Activated T-cell treated with anti-CD3 and anti-CD28 coated beads, Interleukin-2, amount 50 U/mL, for 4 hours (primary cell): ENCODE results near the gene SLC22A4. TPM values are rescaled to one million over a fixed set of nuclear protein-coding genes. Genes with fewer than 3 reads are reported as not detected.
A peak's percentile ranks its signal among the peaks of the same experiment; 100 is the strongest.

Experiments used
- ATAC-seq, 2 donors: fragments of 200-7000 bp; cut with Tn5 transposase; one replicate each; pipeline ENCODE4 v1.10.0; 2021
- DNase-seq: peaks from one replicate; pipeline ENCODE4 v3.0.0-alpha.2; 2020
- H3K27me3 Mint-ChIP-seq: one replicate; pipeline ENCODE4 v1.8.0; 2021; ENCODE audit warnings: low read depth, mixed read lengths
- H3K36me3 Mint-ChIP-seq: one replicate; pipeline ENCODE4 v1.8.0; 2022; ENCODE audit warnings: mixed read lengths; ENCODE audit not compliant: insufficient read depth
- H3K4me1 Mint-ChIP-seq: one replicate; pipeline ENCODE4 v1.8.0; 2021; ENCODE audit warnings: low read depth, mixed read lengths
- H3K4me3 Mint-ChIP-seq: one replicate; pipeline ENCODE4 v1.8.0; 2021; ENCODE audit warnings: mild to moderate bottlenecking, moderate library complexity, mixed read lengths
- H3K9me3 Mint-ChIP-seq: one replicate; pipeline ENCODE4 v1.8.0; 2021; ENCODE audit warnings: mixed read lengths
- total RNA-seq, 3 donors: library from RNA; stranded (reverse); gene quantifications; one replicate each; pipeline ENCODE4 v1.2.1, GENCODE V29; 2021

SLC22A4 gene
- total RNA-seq, 3 donors from 2014 or later = 1.4 to 2.8 (median 1.8) TPM

DNA sequence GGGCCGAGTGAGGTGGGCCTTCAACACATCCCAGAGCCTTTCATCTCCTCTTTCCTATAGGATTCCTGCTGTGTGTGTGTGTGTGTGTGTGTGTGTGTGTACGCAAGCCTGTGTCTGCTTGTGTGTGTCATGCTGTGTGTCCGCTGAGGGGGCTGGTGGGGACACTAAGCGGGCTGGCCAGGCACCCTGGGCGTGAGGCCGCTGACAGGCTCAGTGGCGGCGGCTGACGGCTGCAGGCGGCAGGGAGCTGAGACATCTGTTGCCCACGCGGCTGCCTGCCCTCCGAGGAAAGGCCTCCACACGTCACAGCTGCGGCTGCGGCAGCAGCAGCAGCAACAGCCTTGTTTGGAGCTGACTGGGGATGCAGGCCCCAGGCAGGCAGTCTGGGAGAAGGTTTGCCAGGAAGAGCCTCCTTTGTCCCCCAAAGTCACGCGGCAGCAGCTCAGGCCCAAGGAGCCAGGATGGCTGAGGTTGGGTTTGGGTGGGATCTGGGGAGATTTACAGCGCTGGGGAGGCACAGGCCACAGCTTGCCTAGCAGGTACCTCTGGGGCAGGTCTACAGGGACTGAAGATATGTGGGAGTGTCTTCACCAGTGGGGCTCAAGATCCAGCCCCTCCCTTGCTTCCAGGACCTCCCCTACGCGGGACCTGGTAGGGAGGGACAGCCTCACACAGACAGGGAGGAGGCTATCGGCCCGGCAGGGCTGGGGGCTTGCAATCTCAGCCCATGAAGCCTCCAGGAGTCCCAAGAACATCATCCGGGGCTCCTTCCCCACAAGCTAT is 34.9 kb upstream of the SLC22A4 start:
- H3K4me3 Mint-ChIP-seq = no peak overlapping the region
- no peaks in the 10 kb centered on the region for H3K9me3 Mint-ChIP-seq
- ATAC-seq (no peak), DNase-seq (no peak)
- H3K27me3 Mint-ChIP-seq = peaks cover 17% of the 10 kb centered on the region
- H3K4me1 Mint-ChIP-seq = peaks cover 12% of the 10 kb centered on the region
- no peaks in the 10 kb centered on the region for H3K36me3 Mint-ChIP-seq

GRCh38 chr5:132260051-132260450 is 34.1 kb upstream of the SLC22A4 start:
- ATAC-seq = no peak
- Mint-ChIP-seq H3K4me3 (no peak overlapping the region), H3K36me3 (no peaks in the 10 kb centered on the region), H3K4me1 (peaks cover 14% of the 10 kb centered on the region), H3K9me3 (no peaks in the 10 kb centered on the region), H3K27me3 (peaks cover 17% of the 10 kb centered on the region)
- no peak for DNase-seq

DNA sequence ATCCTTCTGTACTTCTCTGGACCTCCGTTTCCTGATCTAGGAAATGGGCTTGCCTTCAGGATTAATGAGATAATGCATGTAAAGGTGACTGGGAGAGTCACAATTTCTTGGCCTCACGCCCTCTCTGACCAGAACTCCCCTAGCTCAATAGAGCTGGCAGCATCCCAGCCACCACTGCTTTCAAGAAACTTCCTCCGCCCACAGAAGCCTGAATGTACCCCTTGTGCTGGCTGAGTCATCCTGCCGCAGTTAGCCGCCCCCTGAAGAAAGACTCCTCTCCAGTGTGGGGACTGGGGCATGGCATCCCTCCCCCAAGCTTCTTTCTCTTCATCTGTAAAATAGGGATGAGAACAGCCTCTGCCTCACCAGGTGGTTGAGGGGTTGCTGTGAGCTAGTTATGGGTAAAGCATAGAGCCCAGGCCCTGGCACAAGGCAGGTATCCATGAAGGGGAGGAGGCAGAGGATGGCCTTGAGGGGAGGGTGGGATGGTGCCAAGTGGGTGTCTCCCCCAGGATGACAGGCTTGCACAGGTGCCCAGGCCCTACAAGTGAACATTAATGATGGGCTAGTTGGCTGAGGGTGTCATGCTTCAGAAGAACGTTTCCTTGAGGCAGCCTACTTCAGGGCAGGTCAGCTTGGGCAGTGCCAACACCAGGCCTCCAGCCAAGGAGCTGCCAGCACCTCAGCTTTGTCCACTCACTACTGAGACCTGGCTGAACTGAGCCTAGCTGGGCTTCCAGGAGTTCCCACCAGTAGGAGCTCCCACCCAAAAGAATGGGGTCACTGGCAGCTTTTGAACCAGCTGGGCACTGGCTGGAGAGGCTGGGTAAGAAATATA is 33.3 kb upstream of the SLC22A4 start:
- Mint-ChIP-seq H3K9me3 (no peaks in the 10 kb centered on the region), H3K27me3 (peaks cover 13% of the 10 kb centered on the region), H3K4me1 (peaks cover 14% of the 10 kb centered on the region), H3K4me3 (no peak overlapping the region), H3K36me3 (no peaks in the 10 kb centered on the region)
- ATAC-seq (peak; percentile 60 to 67), DNase-seq (peak; percentile 33)

GRCh38 chr5:132261881-132262845 is 32.0 kb upstream of the SLC22A4 start:
- H3K9me3 Mint-ChIP-seq = no peaks in the 10 kb centered on the region
- no peaks in the 10 kb centered on the region for H3K36me3 Mint-ChIP-seq
- DNase-seq = no peak
- no peak overlapping the region for H3K4me3 Mint-ChIP-seq
- no peak for ATAC-seq
- peaks cover 5% of the 10 kb centered on the region for H3K27me3 Mint-ChIP-seq
- H3K4me1 Mint-ChIP-seq = peaks cover 14% of the 10 kb centered on the region

- peaks cover 14% of the 10 kb centered on the region for H3K4me1 Mint-ChIP-seq
- ATAC-seq (no peak), DNase-seq (no peak)
- peaks cover 4% of the 10 kb centered on the region for H3K27me3 Mint-ChIP-seq
- no peak overlapping the region for H3K4me3 Mint-ChIP-seq
- no peaks in the 10 kb centered on the region for H3K36me3 Mint-ChIP-seq
- H3K9me3 Mint-ChIP-seq = no peaks in the 10 kb centered on the region
These were observed 31.2 kb upstream of the SLC22A4 start for GRCh38 chr5:132262882-132263547.

DNA sequence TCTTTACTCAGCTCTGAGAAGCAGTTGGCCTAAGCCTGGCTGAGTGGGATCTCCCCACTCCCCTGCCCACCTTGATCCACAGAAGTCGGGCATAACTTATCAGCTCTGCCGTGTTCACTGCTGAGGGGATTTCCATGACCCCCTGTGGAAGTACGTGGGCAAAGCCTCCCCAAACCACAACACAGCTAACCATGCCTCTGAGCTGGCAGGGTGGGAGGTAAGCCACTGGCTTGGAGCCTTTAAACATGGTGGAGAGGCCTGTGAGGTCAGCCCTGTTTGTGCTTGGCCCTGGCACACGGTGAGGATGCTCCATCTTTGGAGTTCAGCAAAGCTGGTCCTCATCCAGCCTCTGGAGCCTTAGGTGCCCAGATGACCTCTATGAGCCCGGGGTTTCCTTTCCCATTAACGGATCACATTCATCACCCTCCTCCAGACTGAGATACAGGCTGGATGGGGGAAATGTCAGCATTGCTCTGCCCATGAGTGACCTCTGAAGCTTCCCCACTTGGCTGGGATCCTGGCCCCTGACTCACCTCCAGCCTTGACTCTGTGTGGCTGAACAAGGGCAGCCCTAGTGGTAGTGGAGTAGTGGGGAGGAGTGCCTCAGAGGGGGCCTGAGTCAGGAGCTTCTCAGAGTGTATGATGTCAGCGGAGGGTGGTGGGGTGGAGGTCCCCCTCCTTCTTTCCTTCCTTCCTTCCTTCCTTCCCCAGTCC is 30.5 kb upstream of the SLC22A4 start:
- no peaks in the 10 kb centered on the region for H3K36me3 Mint-ChIP-seq
- DNase-seq = no peak
- ATAC-seq = peak; percentile 56 to 66
- no peaks in the 10 kb centered on the region for H3K27me3 Mint-ChIP-seq
- H3K9me3 Mint-ChIP-seq = no peaks in the 10 kb centered on the region
- peaks cover 14% of the 10 kb centered on the region for H3K4me1 Mint-ChIP-seq
- no peak overlapping the region for H3K4me3 Mint-ChIP-seq

- Mint-ChIP-seq H3K36me3 (no peaks in the 10 kb centered on the region), H3K27me3 (no peaks in the 10 kb centered on the region), H3K4me3 (no peak overlapping the region), H3K9me3 (no peaks in the 10 kb centered on the region), H3K4me1 (peaks cover 14% of the 10 kb centered on the region)
- DNase-seq (no peak), ATAC-seq (no peak)
These were observed 29.5 kb upstream of the SLC22A4 start for GRCh38 chr5:132264546-132265335.

DNA sequence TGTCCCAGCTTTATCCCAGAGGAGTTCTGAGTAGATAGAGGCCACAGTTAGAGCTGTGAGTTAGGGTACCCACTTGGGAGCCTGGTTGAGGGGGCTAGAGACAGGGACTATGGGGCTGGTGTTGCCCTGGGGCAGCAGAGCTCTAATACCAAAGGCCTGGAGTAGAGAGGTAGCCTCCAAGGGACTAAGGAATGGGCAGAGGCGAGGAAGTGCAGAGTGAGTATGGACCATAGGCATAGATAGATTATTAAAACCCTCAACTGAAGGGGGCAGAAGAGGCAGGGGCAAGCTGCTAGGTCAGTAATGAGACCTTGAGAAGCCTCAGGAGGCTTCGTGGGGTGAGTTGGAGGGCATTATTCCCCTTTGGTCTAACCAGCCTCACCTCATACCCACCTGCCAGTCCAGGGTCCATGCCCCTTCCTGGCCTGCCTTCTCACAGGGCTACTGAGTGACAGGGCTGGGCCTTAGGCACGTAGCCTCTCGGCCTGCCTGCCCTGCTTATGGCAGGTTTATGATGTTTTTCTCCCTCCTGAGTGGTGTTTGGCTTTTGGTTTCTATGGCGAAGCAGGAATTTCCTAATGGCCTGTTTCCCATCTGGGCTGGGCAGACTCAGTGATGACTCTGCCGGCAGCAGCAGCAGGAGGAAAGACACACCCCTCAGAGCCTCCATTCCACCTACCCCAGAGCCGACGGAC is 28.7 kb upstream of the SLC22A4 start:
- no peaks in the 10 kb centered on the region for H3K9me3 Mint-ChIP-seq
- ATAC-seq (no peak), DNase-seq (no peak)
- H3K4me1 Mint-ChIP-seq = peaks cover 10% of the 10 kb centered on the region
- H3K4me3 Mint-ChIP-seq = no peak overlapping the region
- no peaks in the 10 kb centered on the region for H3K27me3 Mint-ChIP-seq
- H3K36me3 Mint-ChIP-seq = no peaks in the 10 kb centered on the region

DNA sequence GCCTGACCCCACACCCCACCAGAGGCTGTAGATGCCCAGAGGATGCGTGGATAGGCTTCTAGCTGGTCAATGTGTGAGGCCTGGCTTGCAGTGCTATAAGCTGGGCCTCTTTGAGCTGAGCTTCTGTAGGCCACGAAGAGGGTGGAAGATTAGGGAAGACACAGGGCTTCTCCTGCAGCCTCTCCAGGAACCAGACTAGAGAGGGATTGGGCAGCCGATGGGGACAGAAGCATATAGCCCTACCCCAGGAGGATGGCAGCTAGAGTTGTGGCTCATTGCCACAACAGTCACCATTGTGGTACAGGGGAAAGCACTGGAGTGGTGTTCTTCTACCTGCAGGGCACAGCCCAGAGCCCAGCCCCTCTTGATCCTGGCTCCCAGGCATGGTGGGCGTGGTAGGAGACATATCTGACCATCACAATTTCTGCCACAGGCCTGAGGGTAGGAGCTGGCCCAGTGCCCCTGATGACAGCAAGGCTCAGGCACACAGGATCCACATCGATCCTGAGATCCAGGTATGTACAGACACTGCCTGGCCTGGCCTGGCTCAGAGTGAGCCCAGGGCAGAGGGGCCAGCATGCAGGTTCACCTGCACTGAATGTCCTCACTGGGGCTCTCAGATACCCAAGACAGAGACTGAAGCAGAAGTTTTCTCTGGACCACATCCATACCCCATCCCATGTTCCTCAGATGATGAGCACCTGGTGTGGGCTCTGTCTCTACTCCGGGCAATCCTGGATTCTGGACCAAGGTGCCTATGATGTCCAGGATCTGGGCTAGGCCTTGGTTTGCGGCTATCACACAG is 28.0 kb upstream of the SLC22A4 start:
- ATAC-seq (no peak), DNase-seq (no peak)
- H3K4me3 Mint-ChIP-seq = no peak overlapping the region
- no peaks in the 10 kb centered on the region for H3K9me3 Mint-ChIP-seq
- H3K27me3 Mint-ChIP-seq = no peaks in the 10 kb centered on the region
- H3K36me3 Mint-ChIP-seq = no peaks in the 10 kb centered on the region
- peaks cover 5% of the 10 kb centered on the region for H3K4me1 Mint-ChIP-seq

GRCh38 chr5:132266836-132267160 is 27.4 kb upstream of the SLC22A4 start:
- Mint-ChIP-seq H3K27me3 (peaks cover 2% of the 10 kb centered on the region), H3K4me1 (peaks cover 8% of the 10 kb centered on the region), H3K36me3 (no peaks in the 10 kb centered on the region), H3K4me3 (no peak overlapping the region), H3K9me3 (no peaks in the 10 kb centered on the region)
- ATAC-seq (no peak), DNase-seq (no peak)

- Mint-ChIP-seq H3K36me3 (no peaks in the 10 kb centered on the region), H3K9me3 (no peaks in the 10 kb centered on the region), H3K27me3 (peaks cover 4% of the 10 kb centered on the region), H3K4me3 (no peak overlapping the region), H3K4me1 (peaks cover 8% of the 10 kb centered on the region)
- ATAC-seq = no peak
- no peak for DNase-seq
These were observed 26.9 kb upstream of the SLC22A4 start for GRCh38 chr5:132267166-132267739.
